Neuronal stem cell (in vitro differentiated cells): ENCODE measurements around the gene KDM7A.

Source experiments
- DNase-seq: peaks from one replicate; pipeline ENCODE4 v3.0.0-alpha.2; 2013; ENCODE audit warnings: low spot score
- H2AFZ ChIP-seq: one replicate; pipeline ENCODE4 v1.6.1; 2013; ENCODE audit warnings: mild to moderate bottlenecking, low read length, inconsistent platforms
- H2AK5ac ChIP-seq: 2 replicates; pipeline ENCODE4 v1.6.1; 2013; ENCODE audit warnings: low read depth, mild to moderate bottlenecking, inconsistent platforms, low read length, moderate library complexity, mixed read lengths
- H2BK120ac ChIP-seq: 2 replicates; pipeline ENCODE4 v1.6.1; 2013; ENCODE audit warnings: low read depth, mild to moderate bottlenecking, inconsistent platforms, low read length, moderate library complexity, mixed read lengths
- H2BK12ac ChIP-seq: one replicate; pipeline ENCODE4 v1.6.1; 2013; ENCODE audit warnings: low read length, inconsistent platforms
- H2BK15ac ChIP-seq: 2 replicates; pipeline ENCODE4 v1.6.1; 2013; ENCODE audit warnings: mild to moderate bottlenecking, low read length, inconsistent platforms, mixed read lengths
- H2BK5ac ChIP-seq: one replicate; pipeline ENCODE4 v1.6.1; 2013; ENCODE audit warnings: inconsistent platforms, mild to moderate bottlenecking, low read length, moderate library complexity
- H3K14ac ChIP-seq: one replicate; pipeline ENCODE4 v1.6.1; 2013; ENCODE audit warnings: low read length, inconsistent platforms
- H3K18ac ChIP-seq: 2 replicates; pipeline ENCODE4 v1.6.1; 2013; ENCODE audit warnings: low read length, inconsistent platforms
- H3K23ac ChIP-seq: 2 replicates; pipeline ENCODE4 v1.6.1; 2013; ENCODE audit warnings: low read depth, mild to moderate bottlenecking, mixed read lengths, low read length, inconsistent platforms; ENCODE audit not compliant: poor library complexity
- H3K27ac ChIP-seq: replicated peaks from 3 replicates; pipeline ENCODE4 v1.5.1; 2013; ENCODE audit warnings: low read length, inconsistent platforms
- H3K27me3 ChIP-seq, 3 experiments: 2 replicates each; pipeline ENCODE4 v1.6.1; 2013; ENCODE audit warnings: low read length in 3 of 3, mild to moderate bottlenecking in 2 of 3, inconsistent platforms in 1 of 3, low read depth in 1 of 3, mixed read lengths in 1 of 3, moderate library complexity in 1 of 3; ENCODE audit not compliant: control insufficient read depth in 3 of 3, insufficient read depth in 3 of 3
- H3K36me3 ChIP-seq, 2 donors: replicated peaks in 1 of 2; 2 replicates each; pipeline ENCODE4 v1.6.1; 2013; ENCODE audit warnings: low read length in 2 of 2; ENCODE audit not compliant: control insufficient read depth in 2 of 2, insufficient read depth in 2 of 2
- H3K4ac ChIP-seq: 2 replicates; pipeline ENCODE4 v1.6.1; 2013; ENCODE audit warnings: inconsistent platforms, mild to moderate bottlenecking, low read length, moderate library complexity
- H3K4me1 ChIP-seq, 2 donors: 1 replicate in 1 of 2; 2 replicates in 1 of 2; pipeline ENCODE4 v1.6.1; 2013; ENCODE audit warnings: low read length in 2 of 2, low read depth in 1 of 2; ENCODE audit not compliant: control insufficient read depth in 2 of 2, insufficient read depth in 1 of 2
- H3K4me2 ChIP-seq: one replicate; pipeline ENCODE4 v1.6.1; 2013; ENCODE audit warnings: mild to moderate bottlenecking, low read length, inconsistent platforms; ENCODE audit not compliant: insufficient read depth, poor library complexity, severe bottlenecking
- H3K4me3 ChIP-seq, 2 donors: 2 replicates each; pipeline ENCODE4 v1.5.1; 2013; ENCODE audit warnings: low read length in 2 of 2, mild to moderate bottlenecking in 2 of 2, inconsistent platforms in 1 of 2, moderate library complexity in 1 of 2
- H3K79me1 ChIP-seq: one replicate; pipeline ENCODE4 v1.6.1; 2013; ENCODE audit warnings: low read depth, mild to moderate bottlenecking, inconsistent platforms, low read length, moderate library complexity
- H3K9ac ChIP-seq: one replicate; pipeline ENCODE4 v1.6.1; 2013; ENCODE audit warnings: mild to moderate bottlenecking, low read depth, low read length, inconsistent platforms; ENCODE audit not compliant: poor library complexity
- H3K9me3 ChIP-seq, 2 donors: replicated peaks in 1 of 2; 2 replicates each; pipeline versions ENCODE3 to v1.6.1; 2013; ENCODE audit warnings: low read length in 2 of 2, mild to moderate bottlenecking in 2 of 2, inconsistent platforms in 1 of 2, low read depth in 1 of 2, mixed read lengths in 1 of 2, moderate library complexity in 1 of 2; ENCODE audit not compliant: control insufficient read depth in 2 of 2, insufficient read depth in 1 of 2
- H4K8ac ChIP-seq: one replicate; pipeline ENCODE4 v1.6.1; 2013; ENCODE audit warnings: low read depth, mild to moderate bottlenecking, inconsistent platforms, low read length, moderate library complexity
- H4K91ac ChIP-seq: one replicate; pipeline ENCODE4 v1.6.1; 2013; ENCODE audit warnings: low read length, low read depth, mild to moderate bottlenecking, inconsistent platforms; ENCODE audit not compliant: poor library complexity
- WGBS, 2 donors: extraction: QIAGEN DNeasy Blood & Tissue Kit; methylation state at CpG; one replicate each; pipeline ENCODE4 v1.1.7; 2013; ENCODE audit warnings: missing lambda C conversion rate in 2 of 2, mixed read lengths in 1 of 2; ENCODE audit not compliant: insufficient read length in 2 of 2, insufficient replicate concordance in 1 of 2; ENCODE audit errors: extremely low coverage in 2 of 2; 5-methylcytosine and 5-hydroxymethylcytosine counted together

Gene KDM7A

DNA sequence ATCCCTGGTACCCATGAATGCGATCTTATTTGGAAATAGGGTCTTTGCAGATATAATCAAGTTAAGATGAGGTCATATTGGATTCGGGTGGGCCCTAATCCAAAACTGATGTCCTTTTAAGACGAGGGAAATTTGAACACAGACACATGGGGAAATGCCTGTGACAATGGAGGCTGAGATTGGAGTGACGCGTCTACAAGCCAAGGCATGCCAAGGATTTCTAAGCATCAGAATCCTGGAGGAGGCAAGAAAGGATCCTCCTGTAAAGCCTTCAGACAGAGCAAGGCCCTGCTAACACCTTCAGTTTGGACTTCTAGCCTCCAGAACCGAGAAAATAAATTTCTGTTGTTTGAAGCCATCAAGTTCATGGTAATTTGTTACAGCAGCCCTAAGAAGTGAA, 132.5 kb downstream of the KDM7A start:
- no peak overlapping the region for H3K4ac ChIP-seq
- no peaks in the 10 kb centered on the region for H3K27me3 ChIP-seq
- no peak overlapping the region for H4K8ac ChIP-seq
- no peak overlapping the region for H2BK12ac ChIP-seq
- no peak overlapping the region for H2BK5ac ChIP-seq
- no peaks in the 10 kb centered on the region for H3K36me3 ChIP-seq
- no peaks in the 10 kb centered on the region for H3K9me3 ChIP-seq
- no peak overlapping the region for H2AK5ac ChIP-seq
- H4K91ac ChIP-seq = no peak overlapping the region
- H3K4me2 ChIP-seq = no peak overlapping the region
- DNase-seq = no peak
- no peak overlapping the region for H3K27ac ChIP-seq
- no peaks in the 10 kb centered on the region for H3K4me1 ChIP-seq
- no peak overlapping the region for H2AFZ ChIP-seq
- H3K79me1 ChIP-seq = no peaks in the 10 kb centered on the region
- H3K9ac ChIP-seq = no peak overlapping the region
- H3K23ac ChIP-seq = no peak overlapping the region
- H3K14ac ChIP-seq = no peak overlapping the region
- no peak overlapping the region for H2BK120ac ChIP-seq
- no CpG with 5 or more reads among the region's 6 CpGs for WGBS, 2 donors
- no peak overlapping the region for H3K18ac ChIP-seq
- no peak overlapping the region for H2BK15ac ChIP-seq
- H3K4me3 ChIP-seq = no peak overlapping the region

DNA sequence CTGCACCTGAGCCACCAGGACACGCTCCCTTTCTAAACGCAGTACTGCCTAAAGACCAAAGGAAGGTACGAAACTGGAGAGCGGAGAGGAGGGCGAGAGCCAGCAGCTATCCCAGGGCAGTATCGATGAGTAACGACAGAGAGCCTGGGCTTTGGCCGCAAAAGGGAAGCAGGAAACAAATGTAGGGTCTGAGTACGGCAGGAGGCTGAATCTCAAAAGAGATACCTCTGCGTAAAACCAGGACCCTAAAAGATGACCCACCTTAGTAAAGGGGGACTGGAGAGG, 134.5 kb downstream of the KDM7A start:
- Histone ChIP-seq H2BK15ac (no peak overlapping the region), H2BK120ac (no peak overlapping the region), H2AK5ac (no peak overlapping the region), H3K79me1 (no peaks in the 10 kb centered on the region), H2BK5ac (no peak overlapping the region), H3K4me3 (no peak overlapping the region), H3K27me3 (no peaks in the 10 kb centered on the region), H3K9me3 (no peaks in the 10 kb centered on the region), H3K27ac (no peak overlapping the region), H2AFZ (no peak overlapping the region), H3K14ac (no peak overlapping the region), H4K8ac (no peak overlapping the region), H3K4me2 (no peak overlapping the region), H3K4me1 (no peaks in the 10 kb centered on the region), H3K36me3 (no peaks in the 10 kb centered on the region), H2BK12ac (no peak overlapping the region), H3K23ac (no peak overlapping the region), H3K18ac (no peak overlapping the region), H4K91ac (no peak overlapping the region), H3K9ac (no peak overlapping the region), H3K4ac (no peak overlapping the region)
- WGBS, 2 donors = no CpG with 5 or more reads among the region's 10 CpGs
- DNase-seq = no peak

DNA sequence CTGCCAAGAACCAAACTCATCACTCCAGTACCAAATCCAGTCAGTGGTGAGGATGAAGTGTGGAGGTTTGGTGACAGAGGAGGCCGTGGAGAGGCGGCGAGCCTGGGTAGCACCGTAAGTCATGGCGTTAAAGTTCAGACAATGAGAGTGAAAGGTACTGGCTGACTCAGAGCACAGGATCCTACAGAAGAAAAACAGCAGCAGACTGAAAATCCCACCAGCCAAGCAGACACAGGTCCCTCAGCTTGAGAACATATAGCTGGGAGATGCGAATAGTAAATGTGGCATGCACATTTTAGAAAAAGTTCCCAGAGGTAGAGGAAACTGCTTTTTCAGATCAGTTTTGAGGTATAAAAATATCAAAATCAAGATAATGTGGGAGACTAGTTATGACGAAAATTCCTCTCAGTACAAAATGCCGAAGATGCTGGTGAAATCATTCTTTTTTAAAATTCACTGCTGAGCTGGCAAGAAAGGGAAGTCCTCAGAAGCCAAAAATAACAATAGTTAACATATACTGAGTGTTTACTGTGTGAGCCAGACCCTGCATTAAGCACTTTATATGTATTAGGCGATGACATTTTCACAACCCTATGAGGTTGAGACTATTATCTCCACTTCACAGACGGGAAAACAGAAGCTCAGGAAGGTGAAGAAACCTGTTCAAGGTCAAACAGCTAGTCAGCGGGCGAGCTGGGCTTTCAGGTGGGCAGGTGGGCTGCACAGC, 135.0 kb downstream of the KDM7A start:
- Histone ChIP-seq H2BK120ac (no peak overlapping the region), H2AK5ac (no peak overlapping the region), H2BK12ac (no peak overlapping the region), H2BK15ac (no peak overlapping the region), H3K23ac (no peak overlapping the region), H2AFZ (no peak overlapping the region), H3K4me1 (no peaks in the 10 kb centered on the region), H3K36me3 (no peaks in the 10 kb centered on the region), H3K4ac (no peak overlapping the region), H3K27me3 (no peaks in the 10 kb centered on the region), H3K18ac (no peak overlapping the region), H4K8ac (no peak overlapping the region), H3K4me2 (no peak overlapping the region), H3K79me1 (no peaks in the 10 kb centered on the region), H3K9ac (no peak overlapping the region), H3K4me3 (no peak overlapping the region), H3K27ac (no peak overlapping the region), H2BK5ac (no peak overlapping the region), H3K14ac (no peak overlapping the region), H4K91ac (no peak overlapping the region), H3K9me3 (no peaks in the 10 kb centered on the region)
- DNase-seq = no peak
- WGBS, 2 donors = no CpG with 5 or more reads among the region's 12 CpGs

DNA sequence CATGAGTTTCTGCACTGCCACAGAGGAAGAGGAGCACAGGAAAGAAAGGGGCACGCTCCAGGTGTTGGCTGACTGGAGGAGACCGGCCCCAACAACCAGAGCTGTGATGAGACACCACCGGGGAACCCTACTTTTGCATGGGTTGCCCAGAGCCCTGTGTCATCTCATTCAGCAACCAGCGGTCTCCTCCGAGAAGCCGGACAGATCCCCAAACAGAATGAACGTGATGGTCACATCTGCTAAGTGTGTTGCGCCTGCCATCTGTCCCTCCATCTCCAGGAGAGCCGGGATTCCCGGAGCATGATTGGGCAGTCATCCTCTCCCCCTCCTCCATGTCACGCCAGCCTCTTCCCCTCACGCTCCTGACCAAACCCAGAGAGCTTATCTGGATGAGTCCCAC, 136.9 kb downstream of the KDM7A start:
- no peak overlapping the region for H3K4ac ChIP-seq
- H3K4me2 ChIP-seq = no peak overlapping the region
- H3K4me3 ChIP-seq = no peak overlapping the region
- no peak overlapping the region for H4K91ac ChIP-seq
- no peak overlapping the region for H2BK5ac ChIP-seq
- no peak overlapping the region for H2BK12ac ChIP-seq
- no peaks in the 10 kb centered on the region for H3K4me1 ChIP-seq
- no peak overlapping the region for H3K9ac ChIP-seq
- no CpG with 5 or more reads among the region's 12 CpGs for WGBS, 2 donors
- H3K36me3 ChIP-seq = no peaks in the 10 kb centered on the region
- H3K27me3 ChIP-seq = no peaks in the 10 kb centered on the region
- H3K27ac ChIP-seq = no peak overlapping the region
- peak overlapping the region; percentile 47 for H3K23ac ChIP-seq
- no peak overlapping the region for H3K14ac ChIP-seq
- H3K79me1 ChIP-seq = no peaks in the 10 kb centered on the region
- H3K9me3 ChIP-seq = no peaks in the 10 kb centered on the region
- no peak overlapping the region for H4K8ac ChIP-seq
- H2AFZ ChIP-seq = no peak overlapping the region
- H2BK15ac ChIP-seq = no peak overlapping the region
- no peak overlapping the region for H3K18ac ChIP-seq
- H2BK120ac ChIP-seq = no peak overlapping the region
- H2AK5ac ChIP-seq = no peak overlapping the region
- no peak for DNase-seq
